Spleen (tissue), 11 donors: Measurements from ENCODE around the gene SSTR4. TPM values are rescaled to one million over a fixed set of nuclear protein-coding genes. Genes with fewer than 3 reads are reported as not detected.

Source experiments
- DNase-seq: peaks from one replicate; pipeline ENCODE4 v3.0.0-alpha.2; 2020
- H3K27ac ChIP-seq, 8 donors: fragments of 200-600 bp; sonication (generic) in 7 of 8; 1 replicate in 4 of 8; 2 replicates in 4 of 8; pipeline versions ENCODE4 v1.5.0 to v1.8.0; 2016 to 2021; ENCODE audit warnings: inconsistent platforms in 4 of 8, mild to moderate bottlenecking in 4 of 8, moderate library complexity in 1 of 8
- H3K27me3 ChIP-seq, 7 donors: fragments of 200-600 bp; sonication (generic) in 6 of 7; replicated peaks in 1 of 7; 1 replicate in 4 of 7; 2 replicates in 3 of 7; pipeline versions ENCODE4 v1.5.0 to v1.8.0; 2016 to 2021; ENCODE audit warnings: inconsistent platforms in 3 of 7, mild to moderate bottlenecking in 1 of 7
- H3K36me3 ChIP-seq, 6 donors: fragments of 200-600 bp; sonication (generic) in 5 of 6; 1 replicate in 4 of 6; 2 replicates in 2 of 6; pipeline versions ENCODE4 v1.5.0 to v1.8.0; 2016 to 2021; ENCODE audit warnings: inconsistent platforms in 2 of 6
- H3K4me1 ChIP-seq, 6 donors: fragments of 200-600 bp; sonication (generic) in 5 of 6; 1 replicate in 3 of 6; 2 replicates in 3 of 6; pipeline versions ENCODE4 v1.5.0 to v1.8.0; 2016 to 2021; ENCODE audit warnings: inconsistent platforms in 3 of 6
- H3K4me3 ChIP-seq, 8 donors: fragments of 200-600 bp; sonication (generic) in 7 of 8; 1 replicate in 4 of 8; 2 replicates in 4 of 8; pipeline versions ENCODE4 v1.5.0 to v1.8.0; 2016 to 2021; ENCODE audit warnings: inconsistent platforms in 4 of 8, mild to moderate bottlenecking in 4 of 8, moderate library complexity in 2 of 8
- H3K9me3 ChIP-seq, 8 donors: fragments of 200-600 bp; sonication (generic) in 7 of 8; 1 replicate in 4 of 8; 2 replicates in 4 of 8; pipeline versions ENCODE4 v1.5.0 to v1.8.0; 2016 to 2021; ENCODE audit warnings: inconsistent platforms in 4 of 8
- POLR2A ChIP-seq, 3 donors: fragments of 450-650 bp; IDR thresholded peaks; one replicate each; pipeline ENCODE4 v1.5.1; 2017; ENCODE audit warnings: antibody characterized with exemption in 3 of 3, mild to moderate bottlenecking in 1 of 3
- POLR2AphosphoS5 ChIP-seq, 3 donors: sonication (generic); formaldehyde crosslinking; IDR thresholded peaks; one replicate each; pipeline ENCODE4 v1.5.1; 2017; ENCODE audit warnings: antibody characterized with exemption in 3 of 3
- WGBS, 5 donors: extraction: QIAGEN DNeasy Blood & Tissue Kit in 3 of 5; methylation state at CpG; one replicate each; pipeline versions ENCODE4 v1.1.5 to v1.1.7; 2013 to 2018; 5-methylcytosine and 5-hydroxymethylcytosine counted together
- intact Hi-C: fragments of 100-400 bp; cut with DNase I; formaldehyde crosslinking; loops from one replicate; pipeline ENCODE4 v1.15.0; 2023; ENCODE audit warnings: low total_unique reads
- polyA plus RNA-seq, 3 donors: library from polyadenylated mRNA; stranded (reverse); fragments of 200-250 nt; gene quantifications; one replicate each; pipeline ENCODE4 v1.2.1, GENCODE V29; 2013
- total RNA-seq, 7 donors: library from RNA; depleted of rRNA in 3 of 7; stranded (reverse); fragments of >200 nt in 3 of 7; fragmentation: NEBNext Ultra II Directional in 4 of 7; extraction: Animal tissue kit (Norgen Biotek cat#: 25700) in 4 of 7; gene quantifications; one replicate each; pipeline versions ENCODE4 v1.1.0 to v1.2.1, GENCODE V29; 2016 to 2021
- TF ChIP-seq, protein P1 (sequence below), 11 experiments: fragments of 200-600 bp in 7 of 11; fragments of 450-650 bp in 4 of 11; sonication (generic) in 4 of 11; IDR thresholded peaks in 8 of 11; conservative IDR thresholded peaks in 3 of 11; 1 replicate in 7 of 11; 2 replicates in 4 of 11; pipeline versions ENCODE4 v1.4.0 to v1.8.0; 2016 to 2021; ENCODE audit warnings: antibody characterized with exemption in 11 of 11, inconsistent platforms in 4 of 11, mild to moderate bottlenecking in 1 of 11
- donor health status: healthy with polysubstance abuse.
- donor health status: DM: no; HTN: no; CAD: no; lungs with moderate emphysema.
- donor health status: DM: no; HTN: no; CAD: no.
- donor health status: Bipolar disorder and iron deficiency.
- donor health status: healthy.
- donor health status: DM: no; HTN: no; CAD: no.
- donor health status: DM: yes; HTN: yes; CAD: no.

The SSTR4 gene
- total and polyA plus RNA-seq, 10 donors = not detected

DNA sequence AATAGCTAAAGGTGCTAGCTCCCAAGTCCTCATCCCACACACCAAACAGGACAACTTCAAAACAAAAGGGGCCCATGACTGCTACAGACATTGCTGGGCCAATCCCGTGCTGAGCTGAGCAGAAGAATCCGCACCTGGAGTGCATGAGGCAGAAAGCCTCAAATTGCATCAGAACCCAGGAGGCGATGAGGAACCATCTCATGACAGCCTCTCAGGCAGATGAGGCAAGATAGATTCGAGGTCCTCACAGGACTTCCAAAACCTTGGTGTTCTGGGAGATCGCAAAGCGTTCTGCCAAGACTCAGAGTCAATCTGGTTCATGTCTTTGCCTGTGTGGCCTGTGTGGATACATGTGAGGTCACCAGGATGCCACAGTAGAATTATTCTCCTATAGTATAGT lies 32.8 kb upstream of the SSTR4 start:
- intact Hi-C loops = no loop called here
- no peaks in the 10 kb centered on the region for H3K27me3 ChIP-seq
- no peak for TF ChIP-seq POLR2AphosphoS5 (IDR thresholded peaks at IDR 0.05)
- TF ChIP-seq, protein P1, sequence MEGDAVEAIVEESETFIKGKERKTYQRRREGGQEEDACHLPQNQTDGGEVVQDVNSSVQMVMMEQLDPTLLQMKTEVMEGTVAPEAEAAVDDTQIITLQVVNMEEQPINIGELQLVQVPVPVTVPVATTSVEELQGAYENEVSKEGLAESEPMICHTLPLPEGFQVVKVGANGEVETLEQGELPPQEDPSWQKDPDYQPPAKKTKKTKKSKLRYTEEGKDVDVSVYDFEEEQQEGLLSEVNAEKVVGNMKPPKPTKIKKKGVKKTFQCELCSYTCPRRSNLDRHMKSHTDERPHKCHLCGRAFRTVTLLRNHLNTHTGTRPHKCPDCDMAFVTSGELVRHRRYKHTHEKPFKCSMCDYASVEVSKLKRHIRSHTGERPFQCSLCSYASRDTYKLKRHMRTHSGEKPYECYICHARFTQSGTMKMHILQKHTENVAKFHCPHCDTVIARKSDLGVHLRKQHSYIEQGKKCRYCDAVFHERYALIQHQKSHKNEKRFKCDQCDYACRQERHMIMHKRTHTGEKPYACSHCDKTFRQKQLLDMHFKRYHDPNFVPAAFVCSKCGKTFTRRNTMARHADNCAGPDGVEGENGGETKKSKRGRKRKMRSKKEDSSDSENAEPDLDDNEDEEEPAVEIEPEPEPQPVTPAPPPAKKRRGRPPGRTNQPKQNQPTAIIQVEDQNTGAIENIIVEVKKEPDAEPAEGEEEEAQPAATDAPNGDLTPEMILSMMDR (IDR thresholded peaks at IDR 0.05 in 8 of 11, conservative IDR thresholded peaks at IDR 0.05 in 3 of 11) = no peak
- TF ChIP-seq POLR2A (IDR thresholded peaks at IDR 0.05) = no peak

DNA sequence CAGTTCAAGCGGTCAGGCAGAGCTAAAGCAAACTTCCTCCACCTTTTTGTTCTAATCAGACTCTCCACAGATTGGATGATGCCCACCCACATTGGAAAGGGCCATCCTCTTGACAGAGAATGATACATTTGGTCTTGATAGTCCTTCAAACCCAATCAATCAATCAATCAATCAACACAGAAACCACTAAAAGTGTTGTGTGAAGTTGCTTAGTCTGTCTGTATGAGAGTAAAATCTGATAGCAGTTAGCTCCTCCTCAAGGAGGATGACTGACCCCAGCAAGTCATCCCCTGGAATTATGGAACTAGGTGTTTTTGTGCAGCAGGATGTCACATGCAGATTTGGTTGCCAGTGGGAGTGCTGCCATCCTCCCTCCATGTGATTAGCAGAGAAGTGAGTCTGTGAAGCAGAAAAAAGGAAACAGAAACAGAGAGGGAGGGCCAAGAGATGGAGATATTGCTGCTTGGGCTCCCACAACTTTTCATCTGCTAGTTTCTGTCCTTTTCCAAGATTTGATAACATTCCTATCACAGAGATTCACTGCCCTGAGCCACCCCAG lies 32.0 kb upstream of the SSTR4 start:
- Histone ChIP-seq H3K27ac (no peak overlapping the region), H3K4me1 (no peaks in the 10 kb centered on the region), H3K27me3 (no peaks in the 10 kb centered on the region), H3K4me3 (no peak overlapping the region), H3K9me3 (no peaks in the 10 kb centered on the region), H3K36me3 (no peaks in the 10 kb centered on the region)
- intact Hi-C loops = no loop called here
- TF ChIP-seq POLR2AphosphoS5 (IDR thresholded peaks at IDR 0.05) (no peak), POLR2A (IDR thresholded peaks at IDR 0.05) (no peak)
- TF ChIP-seq, protein P1 (IDR thresholded peaks at IDR 0.05 in 8 of 11, conservative IDR thresholded peaks at IDR 0.05 in 3 of 11) = no peak
- WGBS, 5 donors = 72 to 96% (median 83%) methylated on average over 1 of the region's 1 CpG
- no peak for DNase-seq

More for the DNA sequence above, 32.8 kb upstream of the SSTR4 start:
- H3K36me3 ChIP-seq = no peaks in the 10 kb centered on the region
- no peak overlapping the region for H3K4me3 ChIP-seq
- H3K4me1 ChIP-seq = no peaks in the 10 kb centered on the region
- DNase-seq = no peak
- 64 to 91% (median 81%) methylated on average over 6 of the region's 6 CpGs for WGBS, 5 donors
- H3K9me3 ChIP-seq = no peaks in the 10 kb centered on the region
- H3K27ac ChIP-seq = no peak overlapping the region

DNA sequence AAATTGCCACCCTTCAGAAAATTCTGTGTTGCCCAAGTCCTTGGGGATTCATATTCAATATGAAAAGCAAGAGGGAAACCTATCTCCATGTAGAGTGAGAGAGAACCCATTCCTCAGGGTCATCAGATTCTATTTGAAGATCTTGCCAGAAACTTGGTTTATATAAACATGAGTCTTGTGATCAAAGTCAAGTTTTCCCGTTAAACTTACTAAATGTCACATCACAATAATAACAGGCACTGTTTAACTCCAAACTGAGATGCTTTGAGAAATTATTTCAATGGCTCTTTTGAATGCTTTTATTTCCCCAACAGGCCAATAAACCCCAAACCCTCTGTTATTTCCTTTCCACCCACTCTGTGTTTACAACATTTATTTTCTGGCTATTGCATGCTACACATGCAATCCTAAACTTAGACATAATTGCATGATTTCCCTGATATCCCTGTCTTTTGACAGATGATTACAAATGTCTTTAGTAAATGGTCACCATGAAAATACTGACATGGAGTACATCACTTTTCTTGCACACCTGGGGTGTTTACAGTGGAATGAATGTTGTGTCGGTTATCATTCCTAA lies 31.1 kb upstream of the SSTR4 start:
- 80 to 95% (median 91%) methylated on average over 2 of the region's 2 CpGs for WGBS, 5 donors
- no peaks in the 10 kb centered on the region for H3K27me3 ChIP-seq
- intact Hi-C loops = no loop called here
- H3K4me1 ChIP-seq = no peaks in the 10 kb centered on the region
- no peaks in the 10 kb centered on the region for H3K36me3 ChIP-seq
- H3K4me3 ChIP-seq = no peak overlapping the region
- H3K9me3 ChIP-seq = no peaks in the 10 kb centered on the region
- no peak overlapping the region for H3K27ac ChIP-seq
- no peak for TF ChIP-seq POLR2A (IDR thresholded peaks at IDR 0.05)
- TF ChIP-seq POLR2AphosphoS5 (IDR thresholded peaks at IDR 0.05) = no peak
- TF ChIP-seq, protein P1 (IDR thresholded peaks at IDR 0.05 in 8 of 11, conservative IDR thresholded peaks at IDR 0.05 in 3 of 11) = no peak
- no peak for DNase-seq

DNA sequence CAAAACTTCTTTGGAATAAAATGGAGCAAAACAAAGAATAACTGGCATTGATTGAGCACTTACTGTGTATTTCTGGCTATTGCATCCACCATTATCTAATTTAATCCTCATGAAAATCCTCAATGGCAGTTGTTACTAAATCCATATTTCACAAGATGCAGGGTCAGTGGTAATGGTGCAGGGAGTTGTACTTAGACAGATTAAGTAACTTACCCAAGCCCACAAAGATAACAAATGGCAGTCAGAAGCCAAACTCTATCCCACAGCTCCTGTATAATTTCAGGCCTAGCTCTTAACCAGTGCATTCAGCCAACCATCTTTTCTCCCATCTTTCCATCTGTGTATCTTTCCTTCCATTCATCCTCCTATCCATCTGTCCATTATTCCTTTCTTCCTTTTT lies 29.3 kb upstream of the SSTR4 start:
- Histone ChIP-seq H3K4me1 (no peaks in the 10 kb centered on the region), H3K36me3 (no peaks in the 10 kb centered on the region), H3K9me3 (no peaks in the 10 kb centered on the region), H3K27ac (no peak overlapping the region), H3K27me3 (no peaks in the 10 kb centered on the region), H3K4me3 (no peak overlapping the region)
- intact Hi-C loops = no loop called here
- no peak for DNase-seq
- TF ChIP-seq, protein P1 (IDR thresholded peaks at IDR 0.05 in 8 of 11, conservative IDR thresholded peaks at IDR 0.05 in 3 of 11) = no peak
- TF ChIP-seq POLR2AphosphoS5 (IDR thresholded peaks at IDR 0.05) = no peak
- no peak for TF ChIP-seq POLR2A (IDR thresholded peaks at IDR 0.05)
